BE2C (cell line): ENCODE results near the gene LMO7.
"Not testable (repeated sequence)": the region's sequence is repeated elsewhere in the genome, so short reads cannot be mapped to it uniquely, and the experiment has no call there.

ENCODE experiments used
- DNase-seq: peaks from one replicate; pipeline ENCODE4 v3.0.0-alpha.2; 2020
- H3K27me3 ChIP-seq: fragments of 250-450 bp; sonication (Bioruptor Pico); 2 replicates; pipeline ENCODE4 v1.5.1; 2020; ENCODE audit warnings: mild to moderate bottlenecking
- H3K36me3 ChIP-seq: fragments of 250-450 bp; sonication (Bioruptor Pico); 2 replicates; pipeline ENCODE4 v1.5.1; 2020; ENCODE audit warnings: mild to moderate bottlenecking
- H3K4me1 ChIP-seq: fragments of 250-450 bp; sonication (Bioruptor Pico); 2 replicates; pipeline ENCODE4 v1.5.1; 2020
- H3K4me3 ChIP-seq: 2 replicates; pipeline ENCODE4 v1.5.1; 2011; ENCODE audit warnings: low read depth, low read length
- H3K9me3 ChIP-seq: fragments of 250-450 bp; sonication (Bioruptor Pico); 2 replicates; pipeline ENCODE4 v1.5.1; 2020
- TF ChIP-seq, protein P1 (sequence below): IDR thresholded peaks from 2 replicates; pipeline ENCODE4 v1.5.1; 2012; ENCODE audit warnings: mild to moderate bottlenecking, low read depth, low read length

Gene LMO7

GRCh38 chr13:75726306-75726705 is 90.2 kb downstream of the LMO7 start:
- no peak for DNase-seq
- Histone ChIP-seq H3K27me3 (no peaks in the 10 kb centered on the region), H3K4me3 (no peak overlapping the region), H3K9me3 (no peaks in the 10 kb centered on the region; the same call in 1 of the 2 replicates), H3K4me1 (no peaks in the 10 kb centered on the region), H3K36me3 (no peaks in the 10 kb centered on the region)
- TF ChIP-seq, protein P1, sequence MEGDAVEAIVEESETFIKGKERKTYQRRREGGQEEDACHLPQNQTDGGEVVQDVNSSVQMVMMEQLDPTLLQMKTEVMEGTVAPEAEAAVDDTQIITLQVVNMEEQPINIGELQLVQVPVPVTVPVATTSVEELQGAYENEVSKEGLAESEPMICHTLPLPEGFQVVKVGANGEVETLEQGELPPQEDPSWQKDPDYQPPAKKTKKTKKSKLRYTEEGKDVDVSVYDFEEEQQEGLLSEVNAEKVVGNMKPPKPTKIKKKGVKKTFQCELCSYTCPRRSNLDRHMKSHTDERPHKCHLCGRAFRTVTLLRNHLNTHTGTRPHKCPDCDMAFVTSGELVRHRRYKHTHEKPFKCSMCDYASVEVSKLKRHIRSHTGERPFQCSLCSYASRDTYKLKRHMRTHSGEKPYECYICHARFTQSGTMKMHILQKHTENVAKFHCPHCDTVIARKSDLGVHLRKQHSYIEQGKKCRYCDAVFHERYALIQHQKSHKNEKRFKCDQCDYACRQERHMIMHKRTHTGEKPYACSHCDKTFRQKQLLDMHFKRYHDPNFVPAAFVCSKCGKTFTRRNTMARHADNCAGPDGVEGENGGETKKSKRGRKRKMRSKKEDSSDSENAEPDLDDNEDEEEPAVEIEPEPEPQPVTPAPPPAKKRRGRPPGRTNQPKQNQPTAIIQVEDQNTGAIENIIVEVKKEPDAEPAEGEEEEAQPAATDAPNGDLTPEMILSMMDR, result no peak

DNA sequence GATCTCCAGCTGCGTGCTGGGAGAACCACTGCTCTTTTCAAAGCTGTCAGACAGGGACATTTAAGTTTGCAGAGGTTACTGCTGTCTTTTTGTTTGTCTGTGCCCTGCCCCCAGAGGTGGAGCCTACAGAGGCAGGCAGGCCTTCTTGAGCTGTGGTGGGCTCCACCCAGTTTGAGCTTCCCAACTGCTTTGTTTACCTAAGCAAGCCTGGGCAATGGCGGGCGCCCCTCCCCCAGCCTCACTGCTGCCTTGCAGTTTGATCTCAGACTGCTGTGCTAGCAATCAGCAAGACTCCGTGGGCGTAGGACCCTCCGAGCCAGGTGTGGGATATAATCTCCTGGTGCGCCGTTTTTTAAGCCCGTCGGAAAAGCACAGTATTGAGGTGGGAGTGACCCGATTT is 97.0 kb downstream of the LMO7 start:
- not testable (repeated sequence) for DNase-seq, H3K36me3 ChIP-seq, H3K4me1 ChIP-seq, H3K4me3 ChIP-seq, H3K27me3 ChIP-seq, H3K9me3 ChIP-seq

- Histone ChIP-seq H3K27me3 (no peaks in the 10 kb centered on the region), H3K36me3 (no peaks in the 10 kb centered on the region), H3K9me3 (no peaks in the 10 kb centered on the region), H3K4me1 (no peaks in the 10 kb centered on the region), H3K4me3 (no peak overlapping the region)
- no peak for DNase-seq
- TF ChIP-seq, protein P1, result no peak
Observed at GRCh38 chr13:75736173-75736572, 100.0 kb downstream of the LMO7 start.

- Histone ChIP-seq H3K36me3 (no peaks in the 10 kb centered on the region), H3K4me3 (no peak overlapping the region), H3K4me1 (no peaks in the 10 kb centered on the region), H3K9me3 (no peaks in the 10 kb centered on the region), H3K27me3 (no peaks in the 10 kb centered on the region)
- TF ChIP-seq, protein P1, result no peak
- DNase-seq, result no peak
Observed at GRCh38 chr13:75738841-75739240, 102.7 kb downstream of the LMO7 start.

GRCh38 chr13:75739244-75739868 is 103.2 kb downstream of the LMO7 start:
- Histone ChIP-seq H3K27me3 (no peaks in the 10 kb centered on the region), H3K36me3 (no peaks in the 10 kb centered on the region), H3K9me3 (no peaks in the 10 kb centered on the region), H3K4me3 (no peak overlapping the region), H3K4me1 (no peaks in the 10 kb centered on the region)
- DNase-seq, result no peak
- TF ChIP-seq, protein P1, result no peak

- H3K4me3 ChIP-seq, result no peak overlapping the region
- H3K27me3 ChIP-seq, result no peaks in the 10 kb centered on the region
- no peaks in the 10 kb centered on the region for H3K36me3 ChIP-seq
- H3K4me1 ChIP-seq, result no peaks in the 10 kb centered on the region
- TF ChIP-seq, protein P1, result no peak
- no peaks in the 10 kb centered on the region for H3K9me3 ChIP-seq
- DNase-seq, result no peak
Observed at GRCh38 chr13:75740031-75740430, 103.9 kb downstream of the LMO7 start.

DNA sequence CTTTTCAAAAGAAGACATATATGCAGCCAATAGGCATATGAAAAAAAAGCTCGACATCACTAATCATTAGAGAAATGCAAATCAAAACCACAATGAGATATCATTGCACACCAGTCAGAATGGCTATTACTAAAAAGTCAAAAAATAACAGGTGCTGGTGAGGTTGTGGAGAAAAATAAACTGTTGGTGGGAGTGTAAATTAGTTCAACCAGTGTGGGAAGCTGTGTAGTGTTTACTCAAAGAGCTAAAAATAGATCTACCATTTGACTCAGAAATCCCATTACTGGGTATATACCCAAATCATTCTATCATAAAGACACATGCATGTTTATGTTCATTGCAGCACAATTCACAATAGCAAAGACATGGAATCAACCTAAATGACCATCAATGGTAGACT is 106.9 kb downstream of the LMO7 start:
- H3K4me3 ChIP-seq, H3K36me3 ChIP-seq, H3K4me1 ChIP-seq, DNase-seq, H3K9me3 ChIP-seq, H3K27me3 ChIP-seq: not testable (repeated sequence)
